Colonic mucosa (tissue), 4 donors: ENCODE measurements around the gene VPS26B. TPM values are rescaled to one million over a fixed set of nuclear protein-coding genes. Genes with fewer than 3 reads are reported as not detected.

ENCODE experiments used
- DNase-seq: peaks from one replicate; pipeline ENCODE4 v3.0.0-alpha.2; 2020
- H3K27ac ChIP-seq: fragments of 200-600 bp; one replicate; pipeline ENCODE4 v1.8.0; 2021
- H3K27me3 ChIP-seq: fragments of 200-600 bp; one replicate; pipeline ENCODE4 v1.8.0; 2021
- H3K36me3 ChIP-seq: fragments of 200-600 bp; one replicate; pipeline ENCODE4 v1.8.0; 2021
- H3K4me1 ChIP-seq: fragments of 200-600 bp; one replicate; pipeline ENCODE4 v1.8.0; 2021; ENCODE audit warnings: mild to moderate bottlenecking
- H3K4me3 ChIP-seq: fragments of 200-600 bp; one replicate; pipeline ENCODE4 v1.8.0; 2021
- H3K9ac ChIP-seq, 2 donors: one replicate each; pipeline ENCODE4 v1.7.0; 2013; ENCODE audit warnings: control low read depth in 2 of 2, low read depth in 2 of 2, low read length in 2 of 2
- H3K9me3 ChIP-seq: fragments of 200-600 bp; one replicate; pipeline ENCODE4 v1.8.0; 2021
- intact Hi-C: fragments of 100-400 bp; cut with DNase I; formaldehyde crosslinking; loops from one replicate; pipeline ENCODE4 v1.14.1; 2022
- total RNA-seq, 2 donors: library from RNA; stranded (reverse); fragmentation: NEBNext Ultra II Directional in 1 of 2; extraction: Animal tissue kit (Norgen Biotek cat#: 25700) in 1 of 2; gene quantifications; one replicate each; pipeline ENCODE4 v1.2.1, GENCODE V29; 2021
- TF ChIP-seq, protein P1 (sequence below): fragments of 200-600 bp; IDR thresholded peaks from one replicate; pipeline ENCODE4 v1.8.0; 2022; ENCODE audit warnings: antibody characterized with exemption, mild to moderate bottlenecking
- donor health status: healthy.
- donor health status: DM: no; HTN: no; CAD: no.
- donor health status: DM: no; HTN: no; CAD: no.

Gene VPS26B
- total RNA-seq, 2 donors from 2014 or later = 41.4 to 47.4 TPM

DNA sequence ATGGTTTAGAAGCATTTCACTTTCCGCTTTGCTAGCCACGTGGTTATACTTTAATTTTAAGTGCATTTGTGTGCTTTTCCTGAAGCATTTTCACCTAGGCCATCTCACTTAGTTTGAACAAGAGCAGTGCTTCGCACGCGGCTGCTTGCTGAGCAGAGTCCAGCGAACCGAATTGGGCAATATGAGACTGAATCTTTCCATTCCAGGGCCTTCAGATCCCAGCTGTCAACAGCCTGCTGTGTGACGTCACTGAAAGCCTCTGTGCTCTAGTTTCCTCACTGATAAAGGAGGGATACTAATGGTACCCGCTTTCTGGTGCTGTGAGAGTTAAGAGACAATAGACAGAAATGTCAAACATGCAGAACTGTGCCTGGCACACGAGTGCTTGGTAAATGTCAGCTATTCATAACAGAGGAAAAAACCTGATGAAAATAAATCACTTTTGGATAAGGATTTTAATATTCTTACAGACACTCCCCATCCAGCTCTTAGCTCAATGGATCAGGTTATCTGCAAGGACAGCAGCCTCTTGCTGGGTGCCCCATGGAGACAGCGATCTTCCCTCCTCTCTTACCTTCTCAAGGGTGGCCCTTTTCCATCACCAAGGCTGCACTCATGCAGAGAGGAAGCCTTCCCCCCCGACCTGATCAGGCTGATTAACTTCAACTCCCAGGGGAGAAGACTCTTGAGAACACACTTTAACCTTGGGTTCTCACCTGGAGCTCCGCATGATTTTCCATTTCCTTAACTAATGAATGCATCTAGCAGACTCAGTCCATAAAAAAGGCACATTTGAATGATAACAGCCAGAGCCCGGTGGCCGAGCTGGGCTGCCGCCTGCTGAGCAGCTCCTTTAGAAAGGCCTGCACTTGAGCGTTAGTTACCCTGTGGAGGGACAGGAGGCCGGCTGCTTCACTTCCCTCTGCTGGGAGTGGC lies 48.2 kb downstream of the VPS26B start:
- no peaks in the 10 kb centered on the region for H3K9me3 ChIP-seq
- no peak overlapping the region for H3K4me3 ChIP-seq
- no peak overlapping the region for H3K27ac ChIP-seq
- no peaks in the 10 kb centered on the region for H3K4me1 ChIP-seq
- DNase-seq = no peak
- H3K27me3 ChIP-seq = peaks cover 53% of the 10 kb centered on the region
- H3K36me3 ChIP-seq = no peaks in the 10 kb centered on the region
- no peak overlapping the region for H3K9ac ChIP-seq
- TF ChIP-seq, protein P1, sequence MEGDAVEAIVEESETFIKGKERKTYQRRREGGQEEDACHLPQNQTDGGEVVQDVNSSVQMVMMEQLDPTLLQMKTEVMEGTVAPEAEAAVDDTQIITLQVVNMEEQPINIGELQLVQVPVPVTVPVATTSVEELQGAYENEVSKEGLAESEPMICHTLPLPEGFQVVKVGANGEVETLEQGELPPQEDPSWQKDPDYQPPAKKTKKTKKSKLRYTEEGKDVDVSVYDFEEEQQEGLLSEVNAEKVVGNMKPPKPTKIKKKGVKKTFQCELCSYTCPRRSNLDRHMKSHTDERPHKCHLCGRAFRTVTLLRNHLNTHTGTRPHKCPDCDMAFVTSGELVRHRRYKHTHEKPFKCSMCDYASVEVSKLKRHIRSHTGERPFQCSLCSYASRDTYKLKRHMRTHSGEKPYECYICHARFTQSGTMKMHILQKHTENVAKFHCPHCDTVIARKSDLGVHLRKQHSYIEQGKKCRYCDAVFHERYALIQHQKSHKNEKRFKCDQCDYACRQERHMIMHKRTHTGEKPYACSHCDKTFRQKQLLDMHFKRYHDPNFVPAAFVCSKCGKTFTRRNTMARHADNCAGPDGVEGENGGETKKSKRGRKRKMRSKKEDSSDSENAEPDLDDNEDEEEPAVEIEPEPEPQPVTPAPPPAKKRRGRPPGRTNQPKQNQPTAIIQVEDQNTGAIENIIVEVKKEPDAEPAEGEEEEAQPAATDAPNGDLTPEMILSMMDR = no peak
- intact Hi-C loops = loop anchor here (5.0 kb wide), 1 partner anchor 55 kb away; no protein-coding TSS in a partner anchor

GRCh38 chr11:134273317-134273712 lies 48.8 kb downstream of the VPS26B start:
- H3K4me1 ChIP-seq = no peaks in the 10 kb centered on the region
- H3K36me3 ChIP-seq = no peaks in the 10 kb centered on the region
- TF ChIP-seq, protein P1 = no peak
- H3K4me3 ChIP-seq = no peak overlapping the region
- intact Hi-C loops = loop anchor here (5.0 kb wide), 1 partner anchor 54 kb away; no protein-coding TSS in a partner anchor
- H3K27me3 ChIP-seq = peaks cover 58% of the 10 kb centered on the region
- H3K27ac ChIP-seq = no peak overlapping the region
- H3K9ac ChIP-seq = no peak overlapping the region
- DNase-seq = no peak
- no peaks in the 10 kb centered on the region for H3K9me3 ChIP-seq

DNA sequence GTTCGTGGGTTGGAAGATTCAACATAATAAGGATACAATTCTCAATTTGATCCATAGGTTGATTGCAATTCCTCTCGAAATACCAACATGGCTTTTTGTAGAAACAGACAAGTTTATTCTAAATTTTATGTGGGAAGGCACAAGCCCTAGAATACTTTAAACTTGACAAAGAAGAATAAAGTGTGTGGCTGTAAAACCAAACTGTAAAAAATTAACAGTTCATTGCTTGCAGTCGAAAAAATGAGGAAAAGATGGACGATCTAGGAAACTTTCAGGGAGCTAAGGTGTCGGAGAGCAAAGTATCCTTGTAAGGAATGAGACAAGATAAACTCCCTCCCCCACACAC lies 50.7 kb downstream of the VPS26B start:
- TF ChIP-seq, protein P1 = no peak
- Histone ChIP-seq H3K36me3 (no peaks in the 10 kb centered on the region), H3K27ac (no peak overlapping the region), H3K4me3 (no peak overlapping the region), H3K9ac (no peak overlapping the region), H3K4me1 (no peaks in the 10 kb centered on the region), H3K27me3 (peaks cover 58% of the 10 kb centered on the region), H3K9me3 (no peaks in the 10 kb centered on the region)
- intact Hi-C loops = no loop called here
- DNase-seq = no peak

DNA sequence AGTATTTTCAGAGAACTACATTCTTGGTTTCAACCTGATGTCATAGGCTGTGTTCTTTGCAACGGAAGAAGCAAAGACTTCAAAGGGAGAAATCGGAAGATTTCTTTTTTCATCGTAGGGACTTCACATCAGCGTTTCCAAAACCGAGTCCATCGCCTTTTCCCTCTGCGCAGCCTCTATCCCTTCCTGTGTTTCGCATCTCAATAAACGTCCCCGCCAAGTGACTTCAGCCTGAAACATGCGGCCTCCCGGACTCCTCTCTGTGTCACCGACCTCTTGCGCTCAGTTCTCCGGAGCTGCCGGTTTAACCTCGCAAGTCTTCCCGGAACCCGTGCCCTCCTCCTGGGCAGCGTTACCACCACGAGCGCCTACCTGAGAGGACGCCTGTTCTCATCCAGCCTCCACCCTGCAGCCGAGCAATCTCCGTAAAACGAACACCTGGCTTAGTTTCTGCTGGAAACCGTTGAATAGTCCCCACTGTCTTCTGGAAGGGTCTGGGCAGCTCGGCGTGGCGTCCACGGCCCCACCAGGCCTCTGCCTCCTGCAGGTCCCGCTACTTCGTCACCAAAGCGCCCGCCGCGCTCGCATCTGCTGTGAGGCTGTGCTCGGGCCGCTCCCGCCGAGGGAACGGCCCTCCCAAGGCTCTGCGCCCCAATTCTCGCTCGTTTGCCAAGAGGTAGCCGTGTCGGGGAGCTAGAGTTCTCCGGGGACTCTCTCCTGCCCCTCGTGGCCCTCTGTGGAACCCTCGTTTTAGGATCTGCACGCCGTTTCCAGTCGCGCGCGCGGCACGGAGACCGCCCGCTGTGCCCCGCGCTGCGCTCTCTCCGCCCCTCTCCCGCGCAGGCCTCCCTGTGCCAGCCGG lies 51.3 kb downstream of the VPS26B start, which contains the start of gene GLB1L3:
GLB1L3 (plus strand) TSS at position 846 of the 862 bp plus-strand sequence. CDS start 362 bp downstream, outside the sequence.
- TF ChIP-seq, protein P1 = no peak
- intact Hi-C loops = no loop called here
- Histone ChIP-seq H3K4me1 (no peaks in the 10 kb centered on the region), H3K27ac (no peak within 1 kb of the TSS), H3K9ac (peak within 1 kb of the TSS in 1 of 2 donors; percentile 35), H3K4me3 (peak within 1 kb of the TSS; percentile 24), H3K9me3 (no peaks in the 10 kb centered on the region), H3K27me3 (peaks cover 58% of the 10 kb centered on the region), H3K36me3 (no peaks in the 10 kb centered on the region)
- DNase-seq = no peak

DNA sequence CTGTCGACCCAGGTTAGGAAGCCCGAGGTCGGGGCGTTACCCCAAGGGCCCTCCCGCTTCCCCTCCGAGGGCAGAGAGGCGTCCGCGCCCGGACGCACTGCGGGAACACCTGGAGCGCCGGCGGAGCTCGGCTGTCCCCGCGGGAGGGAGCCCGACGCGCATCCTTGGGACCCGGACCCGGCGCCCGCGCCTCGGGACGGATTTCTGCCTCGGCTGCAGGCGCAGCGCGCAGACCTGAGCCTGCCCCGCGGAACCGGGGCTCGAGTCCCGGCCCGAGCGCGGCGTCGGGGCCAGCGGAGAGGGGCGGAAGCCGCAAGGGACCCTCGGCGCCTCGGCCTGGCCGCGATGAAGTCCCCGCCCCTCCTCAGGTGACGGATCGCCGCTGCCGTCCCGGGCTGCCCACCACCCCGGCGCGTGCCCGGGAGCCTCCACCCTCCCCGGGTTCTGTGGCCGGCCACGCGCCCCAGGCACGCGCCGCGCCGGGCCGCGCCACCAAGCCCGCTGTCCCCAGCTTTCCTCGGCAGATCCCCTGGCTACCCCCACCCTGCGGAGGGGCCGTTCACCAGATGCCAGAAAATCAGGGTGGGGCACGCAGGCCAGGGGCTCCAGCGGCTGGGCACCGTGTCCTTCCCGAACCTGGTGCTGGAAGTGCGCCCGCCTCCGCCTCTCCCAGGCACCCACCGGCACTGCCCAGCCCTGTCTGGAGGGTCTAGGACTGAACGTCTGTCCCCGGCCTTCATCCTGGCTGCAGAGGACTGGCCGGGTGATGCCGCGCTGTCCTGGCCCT lies 52.1 kb downstream of the VPS26B start:
- TF ChIP-seq, protein P1 = no peak
- H3K9me3 ChIP-seq = no peaks in the 10 kb centered on the region
- no peak overlapping the region for H3K27ac ChIP-seq
- peak overlapping the region; percentile 24 for H3K4me3 ChIP-seq
- DNase-seq = no peak
- intact Hi-C loops = no loop called here
- H3K9ac ChIP-seq = no peak overlapping the region
- no peaks in the 10 kb centered on the region for H3K4me1 ChIP-seq
- peaks cover 58% of the 10 kb centered on the region for H3K27me3 ChIP-seq
- no peaks in the 10 kb centered on the region for H3K36me3 ChIP-seq
